K562 (cell line): Measurements from ENCODE around the gene GPN1. TPM values are rescaled to one million over a fixed set of nuclear protein-coding genes. Genes with fewer than 3 reads are reported as not detected.

ENCODE experiments used
- ATAC-seq: fragments of 200-7000 bp; cut with Tn5 transposase; 3 replicates; pipeline ENCODE4 v1.9.1; 2020; ENCODE audit warnings: moderate library complexity
- BruUV-seq: library from RNA; stranded (reverse); fragments of 400-500 nt; replicated peaks from 2 replicates; lab custom pipeline; 2021; lab: Mats Ljungman, UMichigan
- CTCF ChIA-PET: fragments of 300-600 bp; formaldehyde crosslinking; extraction: SDS; loops from one replicate; lab custom pipeline; 2021; ENCODE audit warnings: low intra/inter-chr PET ratio; lab: Yijun Ruan, JAX
- POLR2A ChIA-PET: fragments of 300-600, 350-650 bp; sonication (Branson Sonifier 250); formaldehyde crosslinking; extraction: SDS; loops from one replicate; lab custom pipeline; 2021; ENCODE audit warnings: antibody characterized with exemption, inconsistent platforms; lab: Yijun Ruan, JAX
- DNase-seq, 4 experiments: peaks; one replicate each; pipeline versions ENCODE4 v3.0.0 to v3.0.0-alpha.2; 2011 to 2018; ENCODE audit warnings: low spot score in 3 of 4, mixed read lengths in 3 of 4; ENCODE audit errors: extremely low read depth in 1 of 4
- FAIRE-seq: peaks from 2 replicates; lab custom pipeline; 2011; peaks lifted over from hg19 to GRCh38; lab: Jason Lieb, UNC
- H2AFZ ChIP-seq: 2 replicates; pipeline ENCODE4 v1.6.0; 2011; ENCODE audit warnings: low read depth, low read length, control low read depth, inconsistent platforms
- H3K27ac ChIP-seq: fragments of 200-600 bp; 3 replicates; pipeline ENCODE4 v1.8.0; 2011; ENCODE audit warnings: low read depth, mild to moderate bottlenecking, control low read depth, inconsistent platforms, low read length, moderate library complexity, mixed read lengths; ENCODE audit errors: extremely low read depth
- H3K27me3 ChIP-seq, 2 experiments: fragments of 300-600 bp in 1 of 2; 2 replicates in 1 of 2; 3 replicates in 1 of 2; pipeline versions ENCODE4 v1.6.0 to v1.8.0; 2011; ENCODE audit warnings: inconsistent platforms in 2 of 2, low read length in 2 of 2, mild to moderate bottlenecking in 1 of 2, mixed read lengths in 1 of 2, moderate library complexity in 1 of 2; ENCODE audit not compliant: control insufficient read depth in 2 of 2, insufficient read depth in 2 of 2
- H3K36me3 ChIP-seq: fragments of 300-600 bp; 3 replicates; pipeline ENCODE4 v1.8.0; 2011; ENCODE audit warnings: mild to moderate bottlenecking, low read length, inconsistent platforms; ENCODE audit not compliant: control insufficient read depth, insufficient read depth
- H3K4me1 ChIP-seq, 2 experiments: fragments of 200-600 bp in 1 of 2; replicated peaks in 1 of 2; 2 replicates in 1 of 2; 3 replicates in 1 of 2; pipeline versions ENCODE4 v1.5.1 to v1.8.0; 2011; ENCODE audit warnings: inconsistent platforms in 2 of 2, low read length in 2 of 2, mild to moderate bottlenecking in 1 of 2, mixed read lengths in 1 of 2, moderate library complexity in 1 of 2; ENCODE audit not compliant: control insufficient read depth in 2 of 2, insufficient read depth in 2 of 2
- H3K4me2 ChIP-seq: 2 replicates; pipeline ENCODE4 v1.6.1; 2011; ENCODE audit warnings: low read length, control low read depth, inconsistent platforms, mixed read lengths; ENCODE audit not compliant: insufficient read depth
- H3K4me3 ChIP-seq: fragments of 200-600 bp; sonication (generic), shearing (Covaris generic); 2 replicates; pipeline ENCODE4 v1.5.1; 2016; ENCODE audit warnings: control low read depth, inconsistent platforms
- H3K79me2 ChIP-seq: fragments of 200-600 bp; 3 replicates; pipeline ENCODE4 v1.8.0; 2011; ENCODE audit warnings: low read length, inconsistent platforms; ENCODE audit not compliant: control insufficient read depth, insufficient read depth
- H3K9ac ChIP-seq, 2 experiments: 2 replicates each; pipeline versions ENCODE4 v1.6.0 to v1.6.1; 2011; ENCODE audit warnings: low read depth in 2 of 2, low read length in 2 of 2, control low read depth in 1 of 2, inconsistent platforms in 1 of 2, mild to moderate bottlenecking in 1 of 2, mixed read lengths in 1 of 2; ENCODE audit not compliant: insufficient read depth in 1 of 2
- H3K9me1 ChIP-seq: one replicate; pipeline ENCODE4 v1.6.0; 2011; ENCODE audit warnings: inconsistent platforms, mild to moderate bottlenecking, low read length, moderate library complexity; ENCODE audit not compliant: control insufficient read depth, insufficient read depth
- H3K9me3 ChIP-seq: replicated peaks from 2 replicates; pipeline ENCODE4 v1.5.1; 2011; ENCODE audit warnings: low read depth, low read length, inconsistent platforms; ENCODE audit not compliant: control insufficient read depth, insufficient read depth
- H4K20me1 ChIP-seq: replicated peaks from 2 replicates; pipeline ENCODE4 v1.6.1; 2011; ENCODE audit warnings: low read length, inconsistent platforms, mixed read lengths; ENCODE audit not compliant: control insufficient read depth, insufficient read depth
- CREB3L1 ChIP-seq: fragments of 450-650 bp; IDR thresholded peaks from 2 replicates; pipeline ENCODE4 v1.6.1; 2014; ENCODE audit warnings: low read depth, mild to moderate bottlenecking, moderate library complexity, borderline replicate concordance
- FOXK2 ChIP-seq, 2 experiments: fragments of 450-650 bp; IDR thresholded peaks in 1 of 2; conservative IDR thresholded peaks in 1 of 2; 2 replicates each; pipeline ENCODE4 v1.6.1; 2016; ENCODE audit warnings: low read depth in 2 of 2, mild to moderate bottlenecking in 1 of 2
- HINFP ChIP-seq: fragments of 450-650 bp; conservative IDR thresholded peaks from 2 replicates; pipeline ENCODE4 v1.6.1; 2016; ENCODE audit warnings: missing genetic modification characterization, low read depth, mild to moderate bottlenecking, control low read depth, missing compliant biosample characterization
- LEF1 ChIP-seq: fragments of 450-650 bp; IDR thresholded peaks from 2 replicates; pipeline ENCODE4 v1.6.1; 2016; ENCODE audit warnings: mild to moderate bottlenecking
- ZNF318 ChIP-seq, 2 experiments: fragments of 450-650 bp; IDR thresholded peaks; 2 replicates each; pipeline ENCODE4 v1.6.1; 2016; ENCODE audit warnings: mild to moderate bottlenecking in 2 of 2, borderline replicate concordance in 1 of 2, low read depth in 1 of 2, moderate library complexity in 1 of 2
- WGBS: fragments of 100-300 bp; shearing (Covaris generic); methylation state at CpG from one replicate; pipeline ENCODE4 v1.1.6; 2016; ENCODE audit warnings: low coverage, mixed read lengths; ENCODE audit not compliant: insufficient coverage; ENCODE audit errors: missing lambda C conversion rate; 5-methylcytosine and 5-hydroxymethylcytosine counted together
- in situ Hi-C: fragments of 300-500 bp; cut with MboI; formaldehyde crosslinking; loops from 4 replicates; pipeline ENCODE4 v1.15.0; 2018; ENCODE audit warnings: inconsistent platforms, mixed read lengths
- intact Hi-C: fragments of 100-400 bp; cut with micrococcal nuclease; formaldehyde crosslinking; loops from 2 replicates; pipeline ENCODE4 v1.14.2; 2022
- polyA plus RNA-seq, 8 experiments: library from polyadenylated mRNA; depleted of rRNA in 4 of 8; stranded (reverse) in 5 of 8; unstranded in 3 of 8; fragments of >200 nt; fragmentation: Nextera tagmentation in 2 of 8; fragmentation: Illumina TruSeq in 1 of 8; extraction: Ambion mirVana in 2 of 8; extraction: Trizol in 1 of 8; gene quantifications; 2 replicates each; pipeline versions ENCODE4 v1.2.1 to v1.2.3, GENCODE V29; 2011 to 2014; ENCODE audit warnings: inconsistent platforms in 1 of 8, missing spikeins in 1 of 8
- total RNA-seq, 7 experiments: library from RNA; depleted of rRNA in 6 of 7; stranded (reverse); fragments of >200 nt in 6 of 7; fragmentation: Illumina TruSeq in 2 of 7; extraction: Trizol in 2 of 7; gene quantifications; 2 replicates each; pipeline versions ENCODE4 v1.2.1 to v1.2.3, GENCODE V29; 2011 to 2021; ENCODE audit warnings: low replicate concordance in 1 of 7

GPN1 gene
- total and polyA plus RNA-seq, 9 of the 15 experiments (the other 6 are each of a cell fraction or from before 2014, with no cell fraction given), result 23.4 to 171 (median 48.2) TPM

GRCh38 chr2:27622921-27623384 is 5.9 kb upstream of the GPN1 start:
- ChIA-PET CTCF (no interaction called here), POLR2A (interaction anchor here (0.5 to 2.1 kb wide), 3 partner anchors 12 to 191 kb away, joined by 3 to 7 read pairs (median 3); no protein-coding TSS in a partner anchor)
- H3K9ac ChIP-seq, result no peak overlapping the region
- in situ Hi-C loops, result no loop called here
- TF ChIP-seq ZNF318 (IDR thresholded peaks at IDR 0.05; ENCODE audit: borderline replicate concordance in 1 of 2, low read depth in 1 of 2) (no peak), FOXK2 (conservative IDR thresholded peaks at IDR 0.05 in 1 of 2, IDR thresholded peaks at IDR 0.05 in 1 of 2; ENCODE audit: low read depth in 2 of 2) (no peak), CREB3L1 (no peak), HINFP (tag) (0 out of 2 replicates have a peak, but pooled peaks have one; percentile 16), LEF1 (no peak)
- H3K27ac ChIP-seq, result no peak overlapping the region
- H2AFZ ChIP-seq, result no peak overlapping the region
- ATAC-seq (no peak), DNase-seq (no peak), FAIRE-seq (no peak)
- no peak overlapping the region for H3K4me2 ChIP-seq
- peaks cover 74% of the 10 kb centered on the region for H3K36me3 ChIP-seq
- H3K79me2 ChIP-seq, result 0 out of 3 replicates have a peak, but pooled peaks cover 1% of the 10 kb centered on the region
- no peak overlapping the region for H3K4me3 ChIP-seq
- 80% methylated on average over 3 of the region's 3 CpGs for WGBS
- H3K4me1 ChIP-seq, result peaks cover 0 to 9% of the 10 kb centered on the region in 2 experiments; a peak in 3 of 5 replicates
- intact Hi-C loops, result loop anchor here (10.0 kb wide), 1 partner anchor 138 kb away; the partner anchor contains the start of gene IFT172
- no peaks in the 10 kb centered on the region for H4K20me1 ChIP-seq
- BruUV-seq, result no TSS peak
- no peaks in the 10 kb centered on the region for H3K9me3 ChIP-seq
- H3K27me3 ChIP-seq, result no peaks in the 10 kb centered on the region
- no peaks in the 10 kb centered on the region for H3K9me1 ChIP-seq
